Pancreas (tissue), 10 donors: ENCODE results near the gene AK3. TPM values are rescaled to one million over a fixed set of nuclear protein-coding genes. Genes with fewer than 3 reads are reported as not detected.
"Not testable (repeated sequence)": the region's sequence is repeated elsewhere in the genome, so short reads cannot be mapped to it uniquely, and the experiment has no call there.

Experiments
- ATAC-seq, 4 donors: fragments of 200-7000 bp; cut with Tn5 transposase; one replicate each; pipeline versions ENCODE4 v1.8.0 to v1.9.1; 2020; ENCODE audit warnings: mild to moderate bottlenecking in 4 of 4, moderate library complexity in 4 of 4
- DNase-seq, 6 donors: peaks; one replicate each; pipeline ENCODE4 v3.0.0-alpha.2; 2020
- FAIRE-seq: peaks from 2 replicates; lab custom pipeline; 2012; peaks lifted over from hg19 to GRCh38; lab: Jason Lieb, UNC
- H3K27ac ChIP-seq, 4 donors: fragments of 200-600 bp; sonication (generic); 1 replicate in 3 of 4; 2 replicates in 1 of 4; pipeline versions ENCODE4 v1.5.0 to v1.8.0; 2020
- H3K27me3 ChIP-seq, 4 donors: fragments of 200-600 bp; one replicate each; pipeline ENCODE4 v1.8.0; 2021
- H3K36me3 ChIP-seq, 3 donors: fragments of 200-600 bp; sonication (generic) in 1 of 3; one replicate each; pipeline versions ENCODE4 v1.5.0 to v1.8.0; 2020 to 2021
- H3K4me1 ChIP-seq, 3 donors: fragments of 200-600 bp; one replicate each; pipeline ENCODE4 v1.8.0; 2021
- H3K4me3 ChIP-seq, 4 donors: fragments of 200-600 bp; sonication (generic) in 2 of 4; one replicate each; pipeline versions ENCODE4 v1.5.0 to v1.8.0; 2020 to 2021
- H3K9me3 ChIP-seq, 4 donors: fragments of 200-600 bp; one replicate each; pipeline ENCODE4 v1.8.0; 2021
- CTCF ChIP-seq, 4 donors: fragments of 200-600 bp; sonication (generic) in 3 of 4; IDR thresholded peaks; one replicate each; pipeline versions ENCODE4 v1.5.0 to v1.8.0; 2021; ENCODE audit warnings: antibody characterized with exemption in 4 of 4
- WGBS, 2 donors: extraction: QIAGEN DNeasy Blood & Tissue Kit; methylation state at CpG; one replicate each; pipeline ENCODE4 v1.1.7; 2013; 5-methylcytosine and 5-hydroxymethylcytosine counted together
- intact Hi-C, 3 donors: fragments of 100-400 bp; cut with DNase I; formaldehyde crosslinking; loops; one replicate each; pipeline versions ENCODE4 v1.11.1 to v1.14.2; 2022
- polyA plus RNA-seq, 2 donors: library from polyadenylated mRNA; stranded (reverse); fragments of 200-250 nt; gene quantifications; one replicate each; pipeline ENCODE4 v1.2.3, GENCODE V29; 2013
- total RNA-seq, 6 donors: library from RNA; stranded (reverse); fragmentation: NEBNext Ultra II Directional in 4 of 6; extraction: Animal tissue kit (Norgen Biotek cat#: 25700) in 4 of 6; gene quantifications; one replicate each; pipeline versions ENCODE4 v1.2.1 to v1.2.4, GENCODE V29; 2021 to 2023
- donor health status: healthy with polysubstance abuse.
- donor health status: DM: no; HTN: no; CAD: no; lungs with moderate emphysema.
- donor health status: DM: no; HTN: no; CAD: no.
- donor health status: control.
- donor health status: control.
- donor health status: Bipolar disorder and iron deficiency.
- donor health status: DM: yes; HTN: yes; CAD: no.
- donor health status: DM: no; HTN: no; CAD: no.
- donor health status: DM: no; HTN: no; CAD: no.
- donor health status: DM: yes; HTN: yes; CAD: no.

The AK3 gene
- total and polyA plus RNA-seq, 8 donors = 16.2 to 34.5 (median 23.0) TPM

DNA sequence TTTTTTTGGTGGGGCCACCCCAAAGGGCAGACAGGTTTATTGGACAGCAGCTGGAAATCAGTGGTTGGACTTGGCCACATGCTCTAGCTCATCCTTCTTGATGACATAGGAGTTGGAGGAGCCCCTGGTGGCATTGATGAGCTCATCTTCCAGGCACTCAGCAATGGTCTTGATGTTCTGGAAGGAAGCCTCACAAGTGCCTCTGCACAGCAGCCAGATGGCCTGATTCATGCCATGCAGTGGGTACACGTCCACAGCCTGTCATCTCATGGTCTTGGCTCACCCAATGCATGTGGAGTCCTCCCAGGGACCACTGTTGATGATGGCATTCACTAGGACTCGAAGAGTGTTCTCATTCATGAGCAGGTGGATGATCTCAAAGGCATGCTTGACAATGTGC, 40.4 kb upstream of the AK3 start:
- no peak for TF ChIP-seq CTCF (IDR thresholded peaks at IDR 0.05)
- H3K4me1 ChIP-seq = no peaks in the 10 kb centered on the region
- H3K27me3 ChIP-seq = peaks cover 0 to 1% (median 0%) of the 10 kb centered on the region in 4 donors
- H3K4me3 ChIP-seq = no peak overlapping the region
- FAIRE-seq (no peak), DNase-seq (no peak), ATAC-seq (no peak)
- intact Hi-C loops = no loop called here
- H3K27ac ChIP-seq = no peak overlapping the region
- no peaks in the 10 kb centered on the region for H3K9me3 ChIP-seq
- WGBS, 2 donors = 60 to 76% methylated on average over 2 of the region's 2 CpGs
- no peaks in the 10 kb centered on the region for H3K36me3 ChIP-seq

DNA sequence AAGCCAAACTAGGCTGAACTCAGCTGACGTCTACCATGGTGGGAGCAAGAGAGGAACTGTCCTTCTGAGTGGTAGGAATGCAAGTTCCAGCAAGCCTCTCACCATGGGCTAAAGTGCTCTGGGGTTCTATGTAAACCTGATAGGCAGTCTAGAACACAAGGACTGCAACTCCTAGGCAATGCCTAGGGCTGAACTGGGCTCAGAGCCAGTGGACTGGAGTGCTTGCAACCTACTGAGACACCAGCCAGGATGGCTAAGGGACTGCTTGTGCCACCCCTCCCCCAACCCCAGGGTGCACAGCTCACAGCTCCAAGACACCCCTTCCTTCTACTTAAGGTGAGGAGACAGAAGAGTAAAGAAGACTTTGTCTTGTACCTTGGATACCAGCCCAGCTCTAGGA, 39.6 kb upstream of the AK3 start:
- no peak for DNase-seq
- intact Hi-C loops = no loop called here
- H3K27me3 ChIP-seq = no peaks in the 10 kb centered on the region
- H3K4me3 ChIP-seq = no peak overlapping the region
- no peak for TF ChIP-seq CTCF (IDR thresholded peaks at IDR 0.05)
- no peak for FAIRE-seq
- no peaks in the 10 kb centered on the region for H3K4me1 ChIP-seq
- H3K36me3 ChIP-seq = no peaks in the 10 kb centered on the region
- H3K9me3 ChIP-seq = no peaks in the 10 kb centered on the region
- no peak for ATAC-seq
- no peak overlapping the region for H3K27ac ChIP-seq
- 89 to 95% methylated on average over 1 of the region's 1 CpG for WGBS, 2 donors

DNA sequence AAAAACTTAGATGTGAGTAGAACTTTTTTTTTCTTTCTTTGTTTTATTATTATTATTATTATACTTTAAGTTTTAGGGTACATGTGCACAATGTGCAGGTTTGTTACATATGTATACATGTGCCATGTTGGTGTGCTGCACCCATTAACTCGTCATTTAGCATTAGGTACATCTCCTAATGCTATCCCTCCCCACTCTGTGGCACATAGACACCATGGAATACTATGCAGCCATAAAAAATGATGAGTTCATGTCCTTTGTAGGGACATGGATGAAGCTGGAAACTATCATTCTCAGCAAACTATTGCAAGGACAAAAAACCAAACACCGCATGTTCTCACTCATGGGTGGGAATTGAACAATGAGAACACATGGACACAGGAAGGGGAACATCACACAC, 34.0 kb upstream of the AK3 start:
- FAIRE-seq, ATAC-seq, H3K27ac ChIP-seq, H3K27me3 ChIP-seq, DNase-seq, H3K4me3 ChIP-seq, intact Hi-C loops, H3K36me3 ChIP-seq, H3K4me1 ChIP-seq, H3K9me3 ChIP-seq: not testable (repeated sequence)
- 31 to 52% methylated on average over 1 of the region's 2 CpGs for WGBS, 2 donors

- DNase-seq (no peak), ATAC-seq (peak in 2 of 4 donors; percentile 54), FAIRE-seq (no peak)
- H3K9me3 ChIP-seq = no peaks in the 10 kb centered on the region
- no peaks in the 10 kb centered on the region for H3K36me3 ChIP-seq
- intact Hi-C loops = no loop called here
- H3K4me1 ChIP-seq = no peaks in the 10 kb centered on the region
- WGBS, 2 donors = 44 to 53% methylated on average over 1 of the region's 1 CpG
- no peak for TF ChIP-seq CTCF (IDR thresholded peaks at IDR 0.05)
- no peak overlapping the region for H3K4me3 ChIP-seq
- no peak overlapping the region for H3K27ac ChIP-seq
- no peaks in the 10 kb centered on the region for H3K27me3 ChIP-seq
Measured at GRCh38 chr9:4774209-4774608, 33.2 kb upstream of the AK3 start.

GRCh38 chr9:4771788-4772187, 30.8 kb upstream of the AK3 start:
- TF ChIP-seq CTCF (IDR thresholded peaks at IDR 0.05) = no peak
- ATAC-seq (no peak), DNase-seq (no peak), FAIRE-seq (no peak)
- Histone ChIP-seq H3K9me3 (no peaks in the 10 kb centered on the region), H3K27me3 (no peaks in the 10 kb centered on the region), H3K4me3 (no peak overlapping the region), H3K36me3 (no peaks in the 10 kb centered on the region), H3K27ac (no peak overlapping the region), H3K4me1 (no peaks in the 10 kb centered on the region)
- intact Hi-C loops = no loop called here
- WGBS, 2 donors = 91 to 93% methylated on average over 1 of the region's 1 CpG
